Measurements from ENCODE around the gene ANKRD42. TPM values are rescaled to one million over a fixed set of nuclear protein-coding genes. Genes with fewer than 3 reads are reported as not detected.

Gene ANKRD42
- total RNA-seq, 1 donor from 2014 or later, result 4.7 TPM

DNA sequence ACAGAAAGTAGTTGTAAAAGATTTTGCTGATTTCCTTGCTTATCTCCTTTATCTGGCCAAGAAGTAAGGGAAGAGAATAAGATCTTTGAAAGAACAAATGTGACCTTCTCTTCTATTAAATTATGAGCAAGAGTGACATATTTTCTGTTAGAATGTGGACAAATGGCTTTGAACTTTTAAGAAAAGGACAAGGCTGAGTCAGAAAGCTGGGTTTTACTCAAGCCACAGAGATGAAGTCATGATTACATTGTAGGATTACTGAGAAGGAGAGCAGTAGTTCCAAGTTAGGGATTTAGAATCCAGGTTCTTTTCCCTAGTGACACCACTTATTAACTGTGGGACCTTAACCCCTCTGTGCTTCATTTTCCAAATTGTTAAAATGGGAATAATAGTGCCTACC lies 79.1 kb downstream of the ANKRD42 start:
- intact Hi-C loops (cut with DNase I), result no loop called here
- ATAC-seq (no peak), DNase-seq (ENCODE audit: missing footprints) (no peak)

DNA sequence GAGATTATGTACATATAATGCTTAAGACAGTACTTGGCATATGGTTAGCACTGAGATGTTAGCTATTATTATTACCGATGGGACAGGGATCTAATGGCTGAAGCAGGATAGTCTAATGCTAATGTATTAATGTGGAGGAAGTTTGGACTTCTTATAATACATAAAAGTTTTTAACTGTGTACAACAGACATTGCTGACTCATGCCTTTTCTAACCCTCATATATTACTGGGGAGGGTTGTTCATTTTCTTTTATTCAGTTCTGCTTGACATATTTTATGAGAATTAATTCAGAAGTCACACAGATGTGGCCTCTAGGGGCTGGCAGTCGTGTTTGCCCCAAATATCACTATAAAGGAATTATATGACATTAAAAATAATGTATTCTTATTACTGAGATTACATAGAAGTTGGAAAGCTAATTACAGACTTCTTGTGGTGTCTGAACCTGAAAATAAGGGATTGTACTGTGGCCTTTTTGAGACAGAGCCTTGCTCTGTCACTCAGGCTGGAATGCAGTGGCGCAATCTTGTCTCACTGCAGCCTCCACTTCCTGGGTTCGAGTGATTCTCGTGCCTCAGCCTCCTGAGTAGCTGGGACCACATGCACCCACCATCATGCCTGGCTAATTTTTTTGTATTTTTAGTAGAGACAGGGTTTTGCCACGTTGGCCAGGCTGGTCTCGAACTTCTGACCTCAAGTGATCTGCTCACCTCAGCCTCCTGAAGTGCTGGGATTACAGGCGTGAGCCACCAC lies 82.6 kb downstream of the ANKRD42 start:
- intact Hi-C loops (cut with DNase I), result no loop called here
- no peak for ATAC-seq
- no peak for DNase-seq (ENCODE audit: missing footprints)

DNA sequence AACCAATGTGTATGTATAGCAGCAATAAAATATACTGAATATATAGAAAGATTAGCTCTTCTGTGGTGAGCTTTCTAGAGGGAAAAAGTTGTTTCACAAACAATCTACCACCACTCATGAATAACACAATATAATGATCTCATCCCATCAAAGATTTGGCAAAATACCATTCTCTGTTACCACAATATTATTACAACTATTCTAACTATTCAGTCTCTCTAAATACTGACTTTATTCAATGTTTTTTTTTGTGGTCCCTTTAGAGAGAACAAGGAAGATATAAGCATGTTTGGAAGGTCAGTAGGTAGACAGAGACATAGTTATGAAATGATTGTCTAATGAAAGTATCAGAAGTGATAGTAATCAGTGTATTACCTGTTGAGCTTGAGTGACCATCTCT lies 84.8 kb downstream of the ANKRD42 start:
- ATAC-seq, result no peak
- intact Hi-C loops (cut with DNase I), result no loop called here
- no peak for DNase-seq (ENCODE audit: missing footprints)

DNA sequence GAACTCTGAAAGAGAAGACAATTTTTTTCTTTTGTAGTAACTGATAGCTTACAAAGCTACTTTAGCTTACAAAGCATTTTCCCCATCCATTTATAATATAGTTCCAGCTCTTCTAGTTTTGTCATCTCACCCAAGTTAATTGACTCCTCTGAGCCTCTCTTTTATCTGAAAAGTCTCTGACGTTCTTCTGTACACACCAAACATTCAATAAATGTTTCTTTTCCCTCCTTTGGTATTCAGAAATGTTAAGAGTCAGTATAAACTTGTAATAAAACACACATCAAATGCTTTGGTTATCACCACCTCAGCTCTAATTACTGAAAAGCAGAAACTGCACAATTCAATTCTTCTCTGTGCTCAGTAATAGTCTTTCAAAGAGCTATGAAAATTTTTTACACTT lies 86.7 kb downstream of the ANKRD42 start:
- no peak for DNase-seq (ENCODE audit: missing footprints)
- intact Hi-C loops (cut with DNase I), result no loop called here

DNA sequence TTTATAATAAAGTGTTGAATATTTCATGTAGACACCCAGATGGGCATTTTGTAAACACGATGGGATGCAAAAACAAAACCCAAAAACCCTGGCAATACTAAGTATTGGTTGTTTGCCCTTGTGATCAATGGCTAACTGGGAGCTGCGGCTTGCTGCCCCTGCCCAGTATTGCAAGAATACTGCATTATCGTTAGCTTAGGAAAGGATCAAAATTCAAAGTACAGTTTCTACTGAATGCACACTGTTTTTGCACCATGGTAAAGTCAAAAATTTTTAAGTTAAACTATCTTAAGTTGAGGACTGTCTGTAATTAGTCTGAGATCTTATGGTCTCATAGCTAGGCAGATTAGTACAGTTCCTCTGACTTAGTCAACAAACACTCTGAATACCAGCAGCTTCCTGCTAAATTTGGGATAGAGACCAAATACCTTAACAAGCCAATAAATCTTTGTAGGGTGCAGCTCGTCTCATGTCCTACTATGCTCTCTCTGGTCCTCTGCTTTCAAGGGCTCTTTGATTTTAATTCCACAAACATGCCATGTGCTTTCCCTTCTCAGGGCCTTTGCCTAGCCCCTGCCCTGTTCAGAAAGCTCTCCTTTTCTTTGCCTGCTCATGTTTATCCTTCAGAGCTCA lies 88.7 kb downstream of the ANKRD42 start:
- no peak for ATAC-seq
- intact Hi-C loops (cut with DNase I), result no loop called here
- DNase-seq (ENCODE audit: missing footprints), result no peak

More for the DNA sequence above, 86.7 kb downstream of the ANKRD42 start:
- no peak for ATAC-seq

DNA sequence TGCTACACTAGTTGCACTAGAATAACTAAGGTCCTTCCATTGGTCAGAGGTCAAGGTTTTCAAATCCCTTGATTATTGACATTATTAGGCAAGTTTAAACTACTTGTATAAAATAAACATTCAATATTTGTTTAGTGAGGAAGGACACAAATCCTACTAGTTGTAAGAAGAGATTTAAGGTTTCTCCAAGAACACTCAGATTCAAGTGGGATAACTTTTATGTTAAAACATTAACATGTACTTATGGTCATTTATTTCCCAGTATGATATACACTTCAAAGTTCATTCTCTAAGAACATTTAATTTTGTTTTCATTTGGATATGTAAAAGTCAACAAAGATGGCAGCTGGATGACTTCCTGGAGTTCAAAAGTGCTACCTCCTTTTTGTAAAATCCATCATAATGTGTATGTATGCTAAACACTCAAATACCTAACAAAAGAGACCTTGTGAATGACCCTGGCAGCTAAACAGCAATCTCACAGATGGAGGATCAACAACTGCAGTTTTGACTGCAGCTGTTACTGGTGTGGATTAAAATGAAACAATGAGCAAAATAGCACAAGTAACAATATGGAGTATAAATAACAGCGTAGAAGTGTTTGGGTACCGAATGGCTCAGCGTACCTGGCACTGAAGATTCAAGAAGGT lies 91.1 kb downstream of the ANKRD42 start:
- intact Hi-C loops (cut with DNase I), result no loop called here
- DNase-seq (ENCODE audit: missing footprints) (no peak), ATAC-seq (no peak)

DNA sequence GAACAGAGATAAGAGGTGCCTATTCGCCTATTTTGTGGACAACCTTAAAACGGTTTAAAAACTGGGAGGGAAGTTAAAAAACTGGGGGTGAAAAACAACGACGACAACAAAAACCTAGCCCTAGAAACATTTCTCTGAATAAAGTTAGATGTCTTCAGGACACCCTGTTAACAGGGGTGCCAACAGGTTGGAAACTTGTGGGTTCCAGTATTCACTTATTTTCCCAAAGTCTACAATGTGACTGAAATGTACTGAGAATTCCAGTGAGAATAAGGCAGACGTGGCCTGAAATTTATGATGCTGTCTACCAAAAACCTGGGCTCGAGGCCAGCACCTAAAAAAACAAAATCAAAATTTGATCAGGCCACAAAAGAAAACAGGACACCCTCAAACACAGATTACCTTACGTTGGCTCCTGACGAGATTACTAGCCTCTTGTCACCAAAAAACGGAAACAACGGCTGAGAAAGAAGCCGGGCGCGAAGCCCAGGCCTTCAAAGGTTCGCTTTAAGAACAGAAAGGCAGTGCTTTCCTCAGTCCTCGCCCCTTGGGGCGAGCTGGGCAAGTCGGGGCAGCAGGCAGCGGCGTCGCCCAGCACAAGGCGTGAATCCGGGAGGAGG lies 91.7 kb downstream of the ANKRD42 start:
- ATAC-seq (peak; percentile 68), DNase-seq (ENCODE audit: missing footprints) (no peak)
- intact Hi-C loops (cut with DNase I), result no loop called here

DNA sequence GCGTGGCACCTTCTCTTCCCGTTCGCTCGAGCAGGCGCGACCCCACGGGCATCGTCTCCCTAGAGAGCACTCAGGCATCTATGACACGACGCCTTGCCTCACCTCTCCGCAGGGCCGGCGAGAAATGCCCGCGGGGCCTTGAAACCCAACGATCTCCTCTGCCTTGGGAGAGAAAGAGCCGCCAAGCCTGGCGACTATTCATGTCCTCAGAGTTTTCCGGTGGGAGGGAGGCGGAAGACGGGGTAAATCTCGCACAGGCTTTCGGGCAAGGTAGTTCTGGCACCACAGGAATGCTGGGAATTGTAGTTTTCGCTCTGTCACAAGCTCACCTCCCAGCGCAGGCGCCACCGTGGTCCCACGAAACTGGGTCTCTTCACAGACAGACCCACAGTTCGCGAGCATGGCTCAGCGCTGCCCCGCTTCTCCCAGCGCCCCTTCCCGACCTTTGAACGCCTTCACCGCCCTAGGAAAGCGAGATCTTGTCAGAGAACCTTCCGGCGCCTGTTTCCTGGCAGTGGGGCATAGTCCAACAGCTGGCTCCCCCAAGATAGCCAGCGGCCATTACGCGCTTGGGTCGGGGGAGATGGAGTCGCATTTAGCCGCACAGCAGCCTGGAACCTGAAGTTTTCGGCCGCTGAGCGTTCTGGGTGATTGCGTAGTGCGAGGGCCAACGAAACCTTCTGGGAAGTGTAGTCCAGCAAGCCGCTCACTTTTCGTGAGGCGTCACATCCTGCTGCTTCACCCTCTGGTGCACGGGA lies 92.4 kb downstream of the ANKRD42 start, which contains the start of gene CCDC90B:
CCDC90B (minus strand) TSS at position 597 of the 758 bp plus-strand sequence; CDS start at position 202, 395 bp downstream.
- peak; percentile 98 for ATAC-seq
- DNase-seq (ENCODE audit: missing footprints), result peak; percentile 96
- intact Hi-C loops (cut with DNase I), result loop anchor here (1.0 kb wide), 2 partner anchors 215 to 385 kb away; partner anchors contain the start of genes DDIAS and RAB30

DNA sequence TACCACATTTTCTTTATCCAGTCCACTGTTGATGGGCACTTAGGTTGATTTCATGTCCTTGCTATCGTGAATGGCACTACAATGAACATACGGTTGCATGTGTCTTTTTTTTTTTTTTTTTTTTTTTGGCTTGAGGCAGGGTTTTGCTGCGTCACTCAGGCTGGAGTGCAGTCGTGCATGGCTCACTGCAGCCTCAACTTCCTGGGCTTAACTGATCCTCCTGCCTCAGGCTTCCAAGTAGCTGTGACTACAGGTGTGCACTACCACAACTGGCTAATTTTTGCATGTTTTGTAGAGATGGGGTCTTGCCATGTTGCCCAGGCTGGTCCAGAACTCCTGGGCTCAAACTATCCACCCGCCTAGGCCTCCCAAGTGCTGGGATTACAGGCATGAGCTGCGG lies 94.1 kb downstream of the ANKRD42 start:
- ATAC-seq (no peak), DNase-seq (ENCODE audit: missing footprints) (no peak)
- intact Hi-C loops (cut with DNase I), result no loop called here

DNA sequence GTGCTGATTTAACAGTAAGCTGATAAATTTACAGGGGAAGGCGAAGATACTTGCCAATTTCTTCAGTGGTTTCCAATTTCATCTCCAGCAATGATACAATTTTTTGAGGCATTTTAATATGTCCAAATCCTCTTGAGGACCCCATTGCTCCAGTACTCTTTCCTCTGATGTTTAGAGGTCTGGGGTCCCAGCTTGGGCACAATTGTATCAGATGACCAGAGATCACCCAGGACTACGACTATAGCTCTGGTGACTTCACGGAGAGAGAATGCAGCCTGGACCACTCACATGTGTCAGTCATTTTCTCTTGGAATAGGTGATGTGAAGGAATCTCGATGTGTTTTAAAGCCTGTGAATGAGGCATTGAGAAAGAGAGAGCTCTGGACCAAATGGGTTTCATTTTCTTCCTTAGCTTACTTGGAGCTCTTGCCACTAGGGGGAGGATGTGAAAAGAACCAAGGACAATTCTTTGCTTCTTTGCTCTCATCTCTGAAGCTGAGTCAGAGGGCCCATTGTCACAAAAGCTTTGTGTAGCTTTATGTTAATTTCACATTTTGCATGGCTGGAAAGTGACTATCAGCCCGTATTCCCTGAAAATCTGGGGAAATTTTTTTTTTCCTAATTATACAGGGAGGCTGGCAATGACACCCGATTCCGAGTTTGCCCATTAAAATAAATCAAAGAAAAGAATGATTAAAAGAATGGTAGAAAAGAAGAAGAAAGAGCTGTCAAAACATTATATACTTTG lies 99.4 kb downstream of the ANKRD42 start:
- DNase-seq (ENCODE audit: missing footprints), result no peak
- ATAC-seq, result no peak

DNA sequence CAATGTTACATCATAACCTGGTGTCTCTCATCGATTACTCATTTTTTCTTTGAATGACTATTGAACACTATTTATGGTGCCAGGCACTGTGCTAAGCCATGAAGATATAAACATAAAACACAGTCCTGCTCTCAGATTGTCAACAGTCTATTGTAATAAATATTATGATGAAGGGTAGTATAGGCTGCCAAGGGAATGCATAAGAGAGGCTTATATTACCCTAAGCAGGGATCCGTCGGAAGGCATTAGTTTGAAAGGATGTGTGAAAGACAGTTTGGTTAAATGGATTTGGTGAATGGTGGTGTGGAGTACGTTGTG lies 99.9 kb downstream of the ANKRD42 start:
- no peak for ATAC-seq
- intact Hi-C loops (cut with DNase I), result loop anchor here (2.0 kb wide), 1 partner anchor 431 kb away; no protein-coding TSS in a partner anchor
- DNase-seq (ENCODE audit: missing footprints), result no peak

More for the DNA sequence above, 99.4 kb downstream of the ANKRD42 start:
- intact Hi-C loops (cut with DNase I), result loop anchor here (2.0 kb wide), 1 partner anchor 432 kb away; no protein-coding TSS in a partner anchor

DNA sequence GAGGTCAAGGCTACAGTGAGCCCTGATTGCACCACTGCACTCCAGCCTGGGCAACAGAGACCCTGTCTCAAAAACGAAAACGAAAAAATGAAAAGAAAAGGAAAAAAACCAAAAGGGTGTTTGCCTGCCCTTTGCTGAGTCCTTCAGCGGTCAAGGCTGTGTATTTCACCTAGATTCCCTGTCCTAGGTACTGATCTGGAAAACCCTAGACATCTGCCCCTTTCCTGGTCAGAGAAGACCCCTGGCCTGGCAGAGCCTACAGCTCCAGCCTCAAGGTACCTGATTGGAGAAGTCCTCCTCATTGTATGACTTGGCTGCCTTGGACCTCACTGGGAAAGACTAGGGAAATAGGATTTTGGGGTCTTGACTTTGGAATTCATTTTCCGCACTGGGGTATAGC lies 100.7 kb downstream of the ANKRD42 start:
- DNase-seq (ENCODE audit: missing footprints) (no peak), ATAC-seq (no peak)
- intact Hi-C loops (cut with DNase I), result no loop called here

Other genes starting within 250 kb of the ANKRD42 start
- gene RAB30, start 121.8 kb upstream of the ANKRD42 start, total RNA-seq, result 28.2 TPM
- 24.5 TPM for gene PCF11, start 36.6 kb upstream of the ANKRD42 start, total RNA-seq
- gene CCDC90B, start 92.7 kb downstream of the ANKRD42 start, total RNA-seq, result 21.2 TPM